Urinary bladder (tissue), 4 donors: ENCODE measurements around the gene SLC4A7. TPM values are rescaled to one million over a fixed set of nuclear protein-coding genes. Genes with fewer than 3 reads are reported as not detected.
"Not testable (repeated sequence)": the region's sequence is repeated elsewhere in the genome, so short reads cannot be mapped to it uniquely, and the experiment has no call there.

Source experiments
- DNase-seq: peaks from one replicate; pipeline ENCODE4 v3.0.0-alpha.2; 2015; ENCODE audit errors: extremely low spot score
- H3K27ac ChIP-seq: one replicate; pipeline ENCODE4 v1.5.1; 2013; ENCODE audit warnings: low read depth, mild to moderate bottlenecking, moderate library complexity
- H3K36me3 ChIP-seq: one replicate; pipeline ENCODE4 v1.6.1; 2013; ENCODE audit warnings: mild to moderate bottlenecking, moderate library complexity; ENCODE audit not compliant: insufficient read depth
- H3K4me1 ChIP-seq: one replicate; pipeline ENCODE4 v1.6.1; 2013; ENCODE audit warnings: mild to moderate bottlenecking, moderate library complexity; ENCODE audit not compliant: insufficient read depth
- H3K4me3 ChIP-seq: one replicate; pipeline ENCODE4 v1.5.1; 2013; ENCODE audit warnings: low read depth, low read length
- WGBS: extraction: QIAGEN DNeasy Blood & Tissue Kit; methylation state at CpG from one replicate; pipeline ENCODE4 v1.1.7; 2013; 5-methylcytosine and 5-hydroxymethylcytosine counted together
- polyA plus RNA-seq: library from polyadenylated mRNA; stranded (reverse); fragments of 200-250 nt; gene quantifications from one replicate; pipeline ENCODE4 v1.2.3, GENCODE V29; 2013
- total RNA-seq: library from RNA; depleted of rRNA; stranded (reverse); fragments of >200 nt; gene quantifications from one replicate; pipeline ENCODE4 v1.2.3, GENCODE V29; 2014
- donor health status: healthy with polysubstance abuse.
- donor health status: healthy.

Gene SLC4A7
- total and polyA plus RNA-seq, 2 donors, result 13.7 to 110 TPM

DNA sequence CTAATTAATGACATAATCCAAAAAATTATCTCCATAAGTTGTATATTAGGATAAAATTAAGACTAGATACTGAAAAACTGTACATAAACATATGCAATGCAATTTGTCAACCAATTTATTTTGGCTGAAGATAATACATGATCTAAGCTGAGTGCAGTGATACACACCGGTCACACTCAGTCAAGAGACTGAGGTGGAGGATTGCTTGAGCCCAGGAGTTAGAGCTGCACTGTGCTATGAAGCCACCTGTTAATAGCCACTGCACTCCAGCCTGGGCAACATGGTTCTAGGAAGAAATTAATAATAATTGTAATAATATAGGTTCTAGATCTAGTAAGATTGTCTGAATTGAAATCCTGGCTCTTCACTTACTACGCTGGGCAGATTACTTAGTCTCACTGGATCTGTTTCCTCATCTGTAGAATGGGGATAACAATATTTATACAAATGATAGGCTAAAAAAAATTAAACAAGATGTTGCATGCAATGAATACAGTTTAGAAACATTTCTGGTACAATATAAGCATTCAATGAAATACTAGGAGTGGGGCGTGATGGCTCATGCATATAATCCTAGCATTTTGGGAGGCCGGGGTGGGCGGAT is 15.8 kb downstream of the SLC4A7 start:
- 97% methylated on average over 5 of the region's 5 CpGs for WGBS
- DNase-seq, result no peak
- Histone ChIP-seq H3K36me3 (no peaks in the 10 kb centered on the region), H3K4me3 (no peak overlapping the region), H3K4me1 (no peaks in the 10 kb centered on the region), H3K27ac (no peak overlapping the region)

GRCh38 chr3:27467545-27467944 is 16.6 kb downstream of the SLC4A7 start:
- DNase-seq, result no peak
- H3K4me3 ChIP-seq, result no peak overlapping the region
- no peaks in the 10 kb centered on the region for H3K4me1 ChIP-seq
- H3K36me3 ChIP-seq, result no peaks in the 10 kb centered on the region
- WGBS, result 21% methylated on average over 3 of the region's 3 CpGs
- no peak overlapping the region for H3K27ac ChIP-seq

GRCh38 chr3:27464646-27465045 is 19.5 kb downstream of the SLC4A7 start:
- no peak overlapping the region for H3K27ac ChIP-seq
- no peak overlapping the region for H3K4me3 ChIP-seq
- H3K4me1 ChIP-seq, result no peaks in the 10 kb centered on the region
- H3K36me3 ChIP-seq, result no peaks in the 10 kb centered on the region
- no peak for DNase-seq
- 97% methylated on average over 19 of the region's 19 CpGs for WGBS

- Histone ChIP-seq H3K4me3 (no peak overlapping the region), H3K4me1 (peaks cover 1% of the 10 kb centered on the region), H3K27ac (no peak overlapping the region), H3K36me3 (no peaks in the 10 kb centered on the region)
- 96% methylated on average over 8 of the region's 8 CpGs for WGBS
- DNase-seq, result no peak
Measured at GRCh38 chr3:27462228-27462627, 22.0 kb downstream of the SLC4A7 start.

- Histone ChIP-seq H3K36me3 (no peaks in the 10 kb centered on the region), H3K4me1 (peaks cover 1% of the 10 kb centered on the region), H3K4me3 (no peak overlapping the region), H3K27ac (no peak overlapping the region)
- WGBS, result 62% methylated on average over 6 of the region's 6 CpGs
- DNase-seq, result no peak
Measured at GRCh38 chr3:27458929-27459328, 25.3 kb downstream of the SLC4A7 start.

DNA sequence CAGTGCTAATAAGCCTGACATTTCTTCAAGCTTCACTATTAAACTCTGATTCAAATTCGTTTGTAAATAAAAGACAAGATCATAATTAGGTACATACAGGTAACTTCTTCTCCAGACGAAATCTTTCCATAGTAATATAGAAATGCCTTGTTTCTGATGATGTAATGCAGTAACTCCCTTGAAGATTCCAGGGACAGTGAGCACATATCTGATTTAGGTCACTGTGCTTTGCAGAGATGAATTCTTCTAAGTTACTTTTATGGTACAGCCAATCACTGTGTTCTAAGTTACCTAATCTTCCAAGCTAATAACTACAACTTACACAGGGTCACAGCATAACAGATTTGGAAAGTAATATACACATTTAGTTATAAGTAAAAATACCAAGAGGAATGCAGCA is 27.6 kb downstream of the SLC4A7 start:
- WGBS, result 74% methylated on average over 2 of the region's 2 CpGs
- no peaks in the 10 kb centered on the region for H3K36me3 ChIP-seq
- no peak overlapping the region for H3K4me3 ChIP-seq
- DNase-seq, result no peak
- peaks cover 3% of the 10 kb centered on the region for H3K4me1 ChIP-seq
- H3K27ac ChIP-seq, result no peak overlapping the region

DNA sequence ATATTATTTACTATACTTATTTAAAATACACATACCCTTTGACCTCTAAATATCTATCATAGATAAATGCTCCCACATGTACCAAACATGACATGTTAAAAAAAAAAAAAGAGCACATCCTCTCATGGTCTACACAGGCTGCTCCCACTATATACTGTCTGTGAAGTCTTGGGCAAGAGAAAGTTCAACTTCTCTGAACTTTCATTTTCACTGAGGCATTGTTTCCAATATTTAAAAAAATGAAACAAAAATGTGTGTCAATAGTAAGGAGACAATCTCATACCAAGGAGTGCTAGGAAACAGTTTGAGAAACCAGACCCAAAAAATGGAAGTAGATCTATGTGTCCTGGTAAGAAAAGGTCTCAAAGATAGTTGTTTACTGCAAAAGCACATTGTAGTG is 29.3 kb downstream of the SLC4A7 start:
- Histone ChIP-seq H3K36me3 (no peaks in the 10 kb centered on the region), H3K27ac (no peak overlapping the region), H3K4me1 (peaks cover 3% of the 10 kb centered on the region), H3K4me3 (no peak overlapping the region)
- no peak for DNase-seq

GRCh38 chr3:27454461-27454860 is 29.7 kb downstream of the SLC4A7 start:
- Histone ChIP-seq H3K4me3 (no peak overlapping the region), H3K27ac (no peak overlapping the region), H3K36me3 (no peaks in the 10 kb centered on the region), H3K4me1 (peaks cover 3% of the 10 kb centered on the region)
- WGBS, result 87% methylated on average over 3 of the region's 3 CpGs
- no peak for DNase-seq

DNA sequence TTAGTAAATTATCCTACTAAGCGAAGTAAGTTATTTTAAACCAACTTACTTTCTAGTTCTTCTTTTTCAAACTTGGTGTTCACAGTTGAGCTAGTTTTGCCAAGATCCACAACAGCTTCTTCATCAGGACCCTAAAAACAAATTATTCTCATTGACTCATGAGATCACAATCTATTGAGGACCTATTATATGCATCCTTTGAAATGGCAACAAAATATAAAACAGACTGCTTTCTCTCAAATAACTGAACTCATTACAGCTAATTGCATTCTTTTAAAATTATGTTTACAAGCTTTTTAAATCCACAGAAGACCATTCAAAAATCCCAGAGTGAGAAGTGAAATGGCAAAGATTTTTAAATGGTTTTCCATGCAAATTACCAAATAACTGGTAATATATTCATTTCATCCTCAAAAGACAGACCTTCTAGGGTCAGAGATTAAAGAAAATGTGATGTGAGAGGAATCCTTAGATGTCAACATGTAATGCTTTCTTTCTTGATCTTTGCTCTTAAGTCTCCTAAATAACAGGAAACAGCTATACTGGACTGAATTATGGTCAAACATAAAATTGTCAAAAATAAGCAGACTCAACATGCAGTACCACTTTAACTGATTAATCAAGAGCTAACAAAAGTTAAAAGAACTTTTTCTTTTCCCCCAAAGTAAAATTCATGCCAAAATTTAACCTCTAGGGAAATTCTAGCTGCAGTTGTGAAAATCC is 31.7 kb downstream of the SLC4A7 start:
- Histone ChIP-seq H3K36me3 (no peaks in the 10 kb centered on the region), H3K4me3 (no peak overlapping the region), H3K4me1 (peaks cover 2% of the 10 kb centered on the region), H3K27ac (no peak overlapping the region)
- WGBS, result 94% methylated on average over 1 of the region's 1 CpG
- no peak for DNase-seq

DNA sequence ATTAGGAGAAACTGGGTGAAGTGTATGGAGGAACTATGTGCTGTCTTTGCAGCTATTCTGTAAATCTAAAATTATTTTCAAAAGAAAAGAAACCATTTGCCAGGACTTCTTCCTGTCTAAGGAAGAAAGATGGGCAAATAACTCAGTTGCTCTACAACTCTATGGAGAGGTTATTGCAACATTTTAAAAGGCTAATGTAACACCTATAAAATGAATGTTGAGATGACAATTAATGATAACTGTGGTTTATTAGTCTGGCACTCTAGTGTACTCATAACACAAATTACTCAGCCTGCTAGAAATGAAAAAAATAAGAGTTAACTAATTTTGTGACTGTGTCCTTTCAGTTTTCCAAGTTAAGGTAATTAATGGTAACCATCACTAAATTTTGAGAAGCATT is 32.3 kb downstream of the SLC4A7 start:
- peaks cover 2% of the 10 kb centered on the region for H3K4me1 ChIP-seq
- H3K36me3 ChIP-seq, result no peaks in the 10 kb centered on the region
- H3K4me3 ChIP-seq, result no peak overlapping the region
- no peak overlapping the region for H3K27ac ChIP-seq
- DNase-seq, result no peak

DNA sequence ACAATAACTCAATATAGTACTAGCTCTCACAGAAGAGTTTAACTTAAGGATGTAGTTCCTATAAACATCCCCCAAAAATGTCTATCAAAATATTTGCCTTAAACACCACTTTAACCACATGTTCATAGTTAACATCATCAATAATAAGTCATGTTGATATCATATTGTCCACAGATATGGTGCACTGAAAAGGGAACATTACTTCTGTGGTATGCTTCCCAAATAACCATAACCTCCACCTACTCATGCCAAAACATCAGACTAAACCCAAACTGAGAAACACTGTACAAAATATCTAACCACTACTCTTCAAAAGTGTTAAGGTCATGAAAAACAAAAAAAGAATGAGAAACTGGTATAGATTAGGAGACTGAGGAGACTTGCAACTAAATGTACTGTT is 32.9 kb downstream of the SLC4A7 start:
- Histone ChIP-seq H3K4me3 (no peak overlapping the region), H3K27ac (no peak overlapping the region), H3K4me1 (peaks cover 2% of the 10 kb centered on the region), H3K36me3 (no peaks in the 10 kb centered on the region)
- DNase-seq, result no peak

DNA sequence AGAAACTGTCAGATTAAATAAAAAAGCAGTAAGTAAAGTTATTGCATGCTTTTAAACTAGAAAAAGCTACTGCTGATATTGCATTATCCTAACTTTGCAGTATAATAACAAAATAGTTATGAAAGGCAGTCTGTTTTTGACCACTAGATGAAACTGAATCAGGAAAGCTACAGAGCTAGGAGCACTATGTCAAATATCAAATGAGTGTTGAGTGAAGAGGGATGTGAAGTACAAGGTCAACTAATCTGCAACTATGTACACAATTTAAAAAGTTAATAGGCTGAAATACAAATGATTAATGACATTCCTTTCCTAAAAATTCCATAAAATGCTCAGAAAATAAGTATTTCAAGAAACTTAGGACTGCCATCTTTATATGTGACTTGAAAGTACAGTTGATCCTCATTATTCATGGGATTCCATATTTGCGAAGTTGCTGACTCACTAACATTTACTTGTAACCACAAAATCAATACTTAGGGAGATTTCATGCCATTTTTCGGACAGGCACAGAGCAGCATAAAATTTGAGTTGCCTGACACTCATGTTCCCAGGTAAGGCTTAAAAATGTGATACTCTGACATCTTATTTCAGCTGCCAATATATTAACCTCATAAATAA is 34.5 kb downstream of the SLC4A7 start:
- WGBS, result 96% methylated on average over 2 of the region's 2 CpGs
- H3K36me3 ChIP-seq, result no peaks in the 10 kb centered on the region
- no peak for DNase-seq
- peaks cover 2% of the 10 kb centered on the region for H3K4me1 ChIP-seq
- no peak overlapping the region for H3K27ac ChIP-seq
- H3K4me3 ChIP-seq, result no peak overlapping the region

DNA sequence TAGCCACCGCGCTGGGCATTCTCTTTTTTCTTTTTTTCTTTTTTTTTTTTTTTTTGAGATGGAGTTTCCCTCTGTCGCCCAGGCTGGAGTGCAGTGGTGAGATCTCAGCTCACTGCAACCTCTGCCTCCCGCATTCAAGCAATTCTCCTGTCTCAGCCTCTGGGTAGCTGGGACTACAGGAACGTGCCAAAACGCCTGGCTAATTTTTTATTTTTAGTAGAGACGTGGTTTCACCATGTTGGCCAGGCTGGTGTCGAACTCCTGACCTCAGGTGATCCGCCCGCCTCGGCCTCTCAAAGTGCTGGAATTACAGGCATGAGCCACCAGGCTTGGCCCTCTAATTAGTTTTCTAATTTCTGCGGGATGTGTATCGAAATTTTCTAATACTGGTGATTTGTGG is 41.2 kb downstream of the SLC4A7 start:
- not testable (repeated sequence) for DNase-seq, H3K36me3 ChIP-seq, H3K4me1 ChIP-seq, H3K27ac ChIP-seq, H3K4me3 ChIP-seq
- WGBS, result 98% methylated on average over 13 of the region's 13 CpGs

DNA sequence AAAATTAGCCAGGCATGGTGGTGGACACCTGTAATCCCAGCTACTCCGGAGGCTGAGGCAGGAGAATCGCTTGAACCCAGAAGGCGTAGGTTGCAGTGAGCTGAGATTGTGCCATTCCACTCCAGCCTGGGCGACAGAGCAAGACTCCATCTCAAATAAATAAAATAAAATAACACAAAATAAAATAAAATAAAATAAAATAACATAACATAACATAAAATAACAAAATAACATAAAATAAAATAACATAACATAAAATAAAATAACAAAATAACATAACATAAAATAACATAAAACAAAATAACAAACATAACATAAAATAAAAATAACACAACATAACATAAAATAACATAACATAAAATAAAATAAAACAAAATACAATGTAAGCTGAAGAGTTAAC is 45.8 kb downstream of the SLC4A7 start:
- H3K36me3 ChIP-seq, DNase-seq: not testable (repeated sequence)
- 98% methylated on average over 4 of the region's 4 CpGs for WGBS

More for the DNA sequence above, 45.8 kb downstream of the SLC4A7 start:
- not testable (repeated sequence) for H3K4me1 ChIP-seq, H3K27ac ChIP-seq, H3K4me3 ChIP-seq
